H1 (cell line): ENCODE data around the gene SH2D7. TPM values are rescaled to one million over a fixed set of nuclear protein-coding genes. Genes with fewer than 3 reads are reported as not detected.

Source experiments
- CTCF ChIA-PET: fragments of 300-600 bp; sonication (Branson Sonifier 250); formaldehyde crosslinking; loops from one replicate; lab custom pipeline; 2021; ENCODE audit not compliant: partially characterized antibody; lab: Charles Lee
- POLR2A ChIA-PET: fragments of 300-600 bp; sonication (Branson Sonifier 250); formaldehyde crosslinking; loops from one replicate; lab custom pipeline; 2021; ENCODE audit warnings: inconsistent platforms; ENCODE audit not compliant: partially characterized antibody; lab: Charles Lee
- DNase-seq, 2 experiments: peaks; one replicate each; pipeline versions ENCODE4 v3.0.0 to v3.0.0-alpha.2; 2010 to 2022; ENCODE audit warnings: low spot score in 2 of 2, low read depth in 1 of 2, mixed read lengths in 1 of 2
- FAIRE-seq: peaks from 2 replicates; lab custom pipeline; 2011; peaks lifted over from hg19 to GRCh38; lab: Jason Lieb, UNC
- H2AFZ ChIP-seq: 2 replicates; pipeline ENCODE4 v1.8.1; 2012; ENCODE audit warnings: low read length, inconsistent platforms
- H2AK5ac ChIP-seq: 2 replicates; pipeline ENCODE4 v1.6.1; 2013; ENCODE audit warnings: low read depth, low read length
- H2BK120ac ChIP-seq: replicated peaks from 2 replicates; pipeline ENCODE3; 2013; ENCODE audit warnings: low read depth, low read length, inconsistent platforms
- H2BK12ac ChIP-seq: 2 replicates; pipeline ENCODE4 v1.6.1; 2013; ENCODE audit warnings: low read depth, low read length
- H2BK15ac ChIP-seq: 2 replicates; pipeline ENCODE4 v1.6.1; 2013; ENCODE audit warnings: low read length
- H2BK20ac ChIP-seq: 2 replicates; pipeline ENCODE4 v1.6.1; 2013; ENCODE audit warnings: low read length
- H2BK5ac ChIP-seq: 2 replicates; pipeline ENCODE4 v1.6.1; 2013; ENCODE audit warnings: low read depth, low read length
- H3K14ac ChIP-seq: 2 replicates; pipeline ENCODE4 v1.6.1; 2013; ENCODE audit warnings: inconsistent platforms; ENCODE audit not compliant: insufficient read length
- H3K18ac ChIP-seq: 2 replicates; pipeline ENCODE4 v1.6.1; 2013; ENCODE audit warnings: low read length; ENCODE audit errors: extremely low read depth
- H3K23ac ChIP-seq: 2 replicates; pipeline ENCODE4 v1.6.1; 2013; ENCODE audit warnings: inconsistent platforms; ENCODE audit not compliant: insufficient read length
- H3K23me2 ChIP-seq: 2 replicates; pipeline ENCODE4 v1.6.1; 2013; ENCODE audit warnings: low read depth, low read length
- H3K27ac ChIP-seq: 2 replicates; pipeline ENCODE4 v1.6.1; 2011; ENCODE audit warnings: low read depth, low read length, inconsistent platforms
- H3K27me3 ChIP-seq, 4 experiments: replicated peaks in 1 of 4; 1 replicate in 1 of 4; 2 replicates in 3 of 4; pipeline versions ENCODE4 v1.6.1 to v1.8.1; 2011 to 2013; ENCODE audit warnings: low read length in 3 of 4, mild to moderate bottlenecking in 3 of 4, inconsistent platforms in 2 of 4, mixed read lengths in 2 of 4, moderate library complexity in 1 of 4; ENCODE audit not compliant: control insufficient read depth in 3 of 4, insufficient read depth in 3 of 4; ENCODE audit errors: extremely low read depth in 1 of 4
- H3K36me3 ChIP-seq, 4 experiments: 2 replicates each; pipeline versions ENCODE4 v1.6.1 to v1.8.1; 2011 to 2013; ENCODE audit warnings: mild to moderate bottlenecking in 4 of 4, low read length in 3 of 4, moderate library complexity in 2 of 4, control low read depth in 1 of 4, inconsistent platforms in 1 of 4; ENCODE audit not compliant: insufficient read depth in 4 of 4, control insufficient read depth in 2 of 4
- H3K4ac ChIP-seq: replicated peaks from 2 replicates; pipeline ENCODE3; 2013; ENCODE audit warnings: low read length, low read depth, mixed read lengths, inconsistent platforms; ENCODE audit not compliant: insufficient read length
- H3K4me1 ChIP-seq, 4 experiments: replicated peaks in 1 of 4; 1 replicate in 1 of 4; 2 replicates in 3 of 4; pipeline versions ENCODE4 v1.6.1 to v1.8.1; 2011 to 2013; ENCODE audit warnings: low read length in 3 of 4, inconsistent platforms in 2 of 4, mixed read lengths in 1 of 4; ENCODE audit not compliant: insufficient read depth in 4 of 4, control insufficient read depth in 3 of 4
- H3K4me2 ChIP-seq, 2 experiments: 2 replicates each; pipeline versions ENCODE4 v1.6.1 to v1.8.1; 2011 to 2013; ENCODE audit warnings: low read depth in 2 of 2, low read length in 2 of 2, control low read depth in 1 of 2, inconsistent platforms in 1 of 2, mild to moderate bottlenecking in 1 of 2; ENCODE audit not compliant: insufficient read depth in 1 of 2
- H3K4me3 ChIP-seq, 4 experiments: fragments of 200-600, 300-600 bp in 1 of 4; sonication (generic), shearing (Covaris generic), sonication (Bioruptor Twin) in 1 of 4; 2 replicates each; pipeline versions ENCODE4 v1.5.1 to v1.8.1; 2011 to 2016; ENCODE audit warnings: low read length in 4 of 4, low read depth in 3 of 4, control low read depth in 2 of 4, inconsistent platforms in 2 of 4, mild to moderate bottlenecking in 2 of 4, mixed read lengths in 1 of 4, moderate library complexity in 1 of 4; ENCODE audit not compliant: insufficient read depth in 2 of 4; ENCODE audit errors: extremely low read depth in 1 of 4
- H3K56ac ChIP-seq: replicated peaks from 2 replicates; pipeline ENCODE3; 2013; ENCODE audit warnings: low read depth, mild to moderate bottlenecking, mixed read lengths, low read length, inconsistent platforms; ENCODE audit not compliant: insufficient read length
- H3K79me1 ChIP-seq: 2 replicates; pipeline ENCODE4 v1.6.1; 2013; ENCODE audit warnings: low read depth, low read length, control low read depth
- H3K79me2 ChIP-seq, 2 experiments: 2 replicates each; pipeline versions ENCODE4 v1.6.1 to v1.8.1; 2012 to 2013; ENCODE audit warnings: low read length in 2 of 2, mild to moderate bottlenecking in 2 of 2, inconsistent platforms in 1 of 2; ENCODE audit not compliant: insufficient read depth in 2 of 2, control insufficient read depth in 1 of 2
- H3K9ac ChIP-seq, 4 experiments: replicated peaks in 1 of 4; 1 replicate in 1 of 4; 2 replicates in 3 of 4; pipeline versions ENCODE4 v1.6.1 to v1.8.1; 2011 to 2013; ENCODE audit warnings: low read depth in 3 of 4, low read length in 3 of 4, control low read depth in 2 of 4, mild to moderate bottlenecking in 2 of 4, moderate library complexity in 2 of 4, inconsistent platforms in 1 of 4; ENCODE audit errors: extremely low read depth in 1 of 4
- H3K9me3 ChIP-seq, 2 experiments: 2 replicates each; pipeline versions ENCODE4 v1.6.1 to v1.8.1; 2012 to 2013; ENCODE audit warnings: mild to moderate bottlenecking in 2 of 2, moderate library complexity in 2 of 2, control low read depth in 1 of 2, inconsistent platforms in 1 of 2, low read depth in 1 of 2, low read length in 1 of 2, mixed read lengths in 1 of 2; ENCODE audit not compliant: insufficient read depth in 2 of 2
- H4K20me1 ChIP-seq, 2 experiments: replicated peaks in 1 of 2; 2 replicates each; pipeline versions ENCODE3 to v1.8.1; 2011 to 2013; ENCODE audit warnings: inconsistent platforms in 2 of 2, low read length in 2 of 2, mild to moderate bottlenecking in 1 of 2; ENCODE audit not compliant: insufficient read depth in 2 of 2, control insufficient read depth in 1 of 2
- H4K5ac ChIP-seq: 2 replicates; pipeline ENCODE4 v1.6.1; 2013; ENCODE audit warnings: low read length, low read depth, mixed read lengths, inconsistent platforms; ENCODE audit not compliant: insufficient read length
- H4K8ac ChIP-seq: 2 replicates; pipeline ENCODE4 v1.8.0; 2013; ENCODE audit warnings: mild to moderate bottlenecking, moderate library complexity, low read length, inconsistent platforms; ENCODE audit not compliant: insufficient read depth; ENCODE audit errors: extremely low read depth
- H4K91ac ChIP-seq: replicated peaks from 2 replicates; pipeline ENCODE3; 2013; ENCODE audit warnings: low read length, mixed read lengths, inconsistent platforms; ENCODE audit not compliant: insufficient read length
- BACH1 ChIP-seq: IDR thresholded peaks from 2 replicates; pipeline ENCODE4 v1.6.1; 2012; ENCODE audit warnings: low read length, improper control_type of control experiment
- CBX8 ChIP-seq: fragments of 300-800, 300-1000 bp; sonication (generic); IDR thresholded peaks from 2 replicates; pipeline ENCODE4 v1.7.1; 2016; ENCODE audit warnings: low read depth, low read length, borderline replicate concordance
- CEBPB ChIP-seq: IDR thresholded peaks from 2 replicates; pipeline ENCODE4 v1.6.1; 2012; ENCODE audit warnings: low read depth, low read length
- JUND ChIP-seq: IDR thresholded peaks from 2 replicates; pipeline ENCODE4 v1.6.1; 2011; ENCODE audit warnings: mild to moderate bottlenecking, improper control_type of control experiment, low read length
- KDM4A ChIP-seq: IDR thresholded peaks from one replicate; pipeline ENCODE4 v1.7.1; 2012; ENCODE audit warnings: low read depth, mild to moderate bottlenecking, moderate library complexity, low read length, inconsistent platforms; ENCODE audit not compliant: severe bottlenecking
- NRF1 ChIP-seq: IDR thresholded peaks from 2 replicates; pipeline ENCODE4 v1.6.1; 2011; ENCODE audit warnings: mild to moderate bottlenecking, low read depth, low read length, improper control_type of control experiment
- POU5F1 ChIP-seq: IDR thresholded peaks from 2 replicates; pipeline ENCODE4 v1.6.1; 2011; ENCODE audit warnings: low read depth, mild to moderate bottlenecking, low read length, moderate library complexity
- SP4 ChIP-seq: IDR thresholded peaks from 2 replicates; pipeline ENCODE4 v1.6.1; 2012; ENCODE audit warnings: low read length, inconsistent platforms
- SUZ12 ChIP-seq: fragments of 200-600 bp; sonication (generic); IDR thresholded peaks from 2 replicates; pipeline ENCODE4 v1.6.1; 2012; ENCODE audit warnings: mild to moderate bottlenecking, inconsistent platforms, low read length, moderate library complexity, mixed read lengths
- WGBS, 2 experiments: shearing (Covaris generic) in 1 of 2; methylation state at CpG; one replicate each; pipeline versions ENCODE4 v1.1.6 to v1.1.7; 2013 to 2015; ENCODE audit warnings: low lambda C conversion rate in 2 of 2, mixed read lengths in 2 of 2, inconsistent platforms in 1 of 2, low coverage in 1 of 2, missing lambda C conversion rate in 1 of 2; ENCODE audit not compliant: insufficient replicate concordance in 2 of 2, insufficient coverage in 1 of 2, insufficient read length in 1 of 2; ENCODE audit errors: extremely low coverage in 1 of 2, missing lambda C conversion rate in 1 of 2; 5-methylcytosine and 5-hydroxymethylcytosine counted together
- polyA plus RNA-seq, 7 experiments: library from polyadenylated mRNA; depleted of rRNA in 3 of 7; stranded (reverse) in 5 of 7; unstranded in 2 of 7; fragments of >200 nt in 5 of 7; fragments of 200-250 nt in 2 of 7; gene quantifications; 1 replicate in 5 of 7; 2 replicates in 1 of 7; 4 replicates in 1 of 7; pipeline versions ENCODE4 v1.2.1 to v1.2.3, GENCODE V29; 2011 to 2013; ENCODE audit warnings: missing spikeins in 2 of 7, mixed read lengths in 2 of 7
- total RNA-seq: library from RNA; stranded (reverse); fragmentation: NEBNext Ultra II Directional; extraction: Animal tissue kit (Norgen Biotek cat#: 25700); gene quantifications from 2 replicates; pipeline ENCODE4 v1.2.1, GENCODE V29; 2021

The SH2D7 gene
- total and polyA plus RNA-seq, 2 of the 8 experiments (the other 6 are each of a cell fraction or from before 2014, with no cell fraction given), result not detected

DNA sequence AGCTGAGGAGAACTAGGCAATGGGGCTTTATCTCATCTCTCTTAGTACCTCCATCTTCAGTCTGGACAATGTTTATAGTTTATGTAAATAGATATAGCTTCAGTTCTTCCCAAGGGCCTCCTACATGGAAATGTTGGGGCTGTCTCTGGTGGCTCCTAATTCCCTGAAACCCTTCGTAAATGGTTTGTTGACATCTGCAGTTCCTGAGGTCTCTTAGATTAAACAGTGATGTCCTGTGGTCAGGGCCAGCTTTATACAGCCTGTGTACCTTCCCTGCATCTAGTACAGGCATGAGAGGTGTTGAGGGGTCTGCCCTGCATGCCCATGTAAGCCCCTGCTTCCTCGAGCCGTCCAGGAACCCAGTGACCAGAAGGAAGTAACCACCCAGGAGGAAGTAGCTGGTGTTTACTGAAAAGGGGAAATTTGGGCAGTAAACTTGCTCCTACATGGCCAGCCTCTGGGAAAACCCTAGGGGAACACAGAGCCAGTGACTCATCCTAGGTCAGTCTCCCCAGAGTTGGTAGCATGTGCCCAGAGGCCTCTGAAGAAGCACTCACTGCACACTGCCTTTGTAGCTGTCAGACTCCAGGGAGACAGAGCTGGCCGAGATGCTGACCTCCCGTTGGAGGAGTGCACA lies 10.1 kb upstream of the SH2D7 start:
- Histone ChIP-seq H3K14ac (no peak overlapping the region), H3K23ac (no peak overlapping the region), H3K4me1 (no peaks in the 10 kb centered on the region), H3K27me3 (no peaks in the 10 kb centered on the region; a peak in 1 of 7 replicates), H2AK5ac (no peak overlapping the region), H4K20me1 (no peaks in the 10 kb centered on the region), H2AFZ (no peak overlapping the region), H3K36me3 (no peaks in the 10 kb centered on the region), H3K79me2 (no peaks in the 10 kb centered on the region), H4K8ac (no peak overlapping the region), H4K91ac (no peak overlapping the region), H3K56ac (no peak overlapping the region), H4K5ac (no peak overlapping the region), H3K9me3 (no peaks in the 10 kb centered on the region), H3K23me2 (peaks cover 4% of the 10 kb centered on the region; the same call in 1 of the 2 replicates), H2BK5ac (no peak overlapping the region), H3K79me1 (no peaks in the 10 kb centered on the region), H3K4me2 (no peak overlapping the region), H3K4me3 (no peak overlapping the region), H2BK120ac (no peak overlapping the region), H2BK20ac (no peak overlapping the region), H2BK12ac (no peak overlapping the region), H2BK15ac (no peak overlapping the region), H3K18ac (no peak overlapping the region), H3K9ac (no peak overlapping the region), H3K27ac (no peak overlapping the region), H3K4ac (no peak overlapping the region)
- CTCF ChIA-PET, result interaction anchor here (0.9 to 3.3 kb wide), 12 partner anchors 9 to 118 kb away, joined by 3 to 19 read pairs (median 4); no protein-coding TSS in a partner anchor
- WGBS, 2 experiments, result 82% methylated on average over 5 of the region's 5 CpGs; no CpG with 5 or more reads in 1 of the 2 experiments
- FAIRE-seq (no peak), DNase-seq (no peak)
- TF ChIP-seq NRF1 (no peak), SUZ12 (no peak), JUND (no peak), POU5F1 (no peak), SP4 (no peak), BACH1 (no peak), KDM4A (no peak), CEBPB (no peak), CBX8 (no peak)
- POLR2A ChIA-PET, result no interaction called here
